H9 (cell line): ENCODE data around the gene NDUFB11. TPM values are rescaled to one million over a fixed set of nuclear protein-coding genes. Genes with fewer than 3 reads are reported as not detected.
A peak's percentile ranks its signal among the peaks of the same experiment; 100 is the strongest.

Source experiments
- DNase-seq: peaks from one replicate; pipeline ENCODE4 v3.0.0-alpha.2; 2017
- H2AFZ ChIP-seq: one replicate; pipeline ENCODE4 v1.6.1; 2013; ENCODE audit warnings: mild to moderate bottlenecking, low read length, control low read depth, moderate library complexity
- H2AK5ac ChIP-seq: 2 replicates; pipeline ENCODE4 v1.6.1; 2013; ENCODE audit warnings: low read length, control low read depth, mixed read lengths; ENCODE audit not compliant: insufficient read length
- H2BK120ac ChIP-seq: one replicate; pipeline ENCODE4 v1.6.1; 2013; ENCODE audit warnings: low read depth, mild to moderate bottlenecking, low read length, control low read depth, inconsistent platforms; ENCODE audit not compliant: poor library complexity, severe bottlenecking
- H2BK12ac ChIP-seq: 2 replicates; pipeline ENCODE4 v1.6.1; 2013; ENCODE audit warnings: low read length, control low read depth, mixed read lengths, low read depth; ENCODE audit not compliant: insufficient read length
- H2BK15ac ChIP-seq: 2 replicates; pipeline ENCODE4 v1.6.1; 2013; ENCODE audit warnings: low read depth, low read length, control low read depth
- H2BK20ac ChIP-seq: one replicate; pipeline ENCODE4 v1.6.1; 2013; ENCODE audit warnings: low read depth, mild to moderate bottlenecking, low read length, control low read depth, inconsistent platforms; ENCODE audit not compliant: poor library complexity, severe bottlenecking
- H2BK5ac ChIP-seq: 2 replicates; pipeline ENCODE4 v1.6.1; 2013; ENCODE audit warnings: low read length, control low read depth, mixed read lengths; ENCODE audit not compliant: insufficient read length
- H3K14ac ChIP-seq: 2 replicates; pipeline ENCODE4 v1.6.1; 2013; ENCODE audit warnings: low read length, control low read depth; ENCODE audit not compliant: insufficient read depth
- H3K18ac ChIP-seq: 2 replicates; pipeline ENCODE4 v1.6.1; 2013; ENCODE audit warnings: low read depth, mild to moderate bottlenecking, mixed read lengths, low read length, control low read depth; ENCODE audit not compliant: insufficient read length
- H3K23ac ChIP-seq: 2 replicates; pipeline ENCODE4 v1.6.1; 2013; ENCODE audit warnings: low read length, control low read depth, mixed read lengths, low read depth; ENCODE audit not compliant: insufficient read length
- H3K23me2 ChIP-seq: 2 replicates; pipeline ENCODE4 v1.6.1; 2013; ENCODE audit warnings: low read depth, mild to moderate bottlenecking, mixed read lengths, low read length, control low read depth; ENCODE audit not compliant: insufficient read length, poor library complexity, severe bottlenecking
- H3K27ac ChIP-seq: 2 replicates; pipeline ENCODE4 v1.5.1; 2013; ENCODE audit warnings: low read length, control low read depth, mixed read lengths, low read depth; ENCODE audit not compliant: insufficient read length
- H3K27me3 ChIP-seq: 2 replicates; pipeline ENCODE4 v1.6.1; 2013; ENCODE audit warnings: low read length, control low read depth, inconsistent platforms; ENCODE audit not compliant: insufficient read depth
- H3K4ac ChIP-seq: 2 replicates; pipeline ENCODE4 v1.6.1; 2013; ENCODE audit warnings: low read depth, mild to moderate bottlenecking, control low read depth, inconsistent platforms, low read length, moderate library complexity
- H3K4me1 ChIP-seq: 2 replicates; pipeline ENCODE4 v1.6.1; 2013; ENCODE audit warnings: low read length, control low read depth, inconsistent platforms; ENCODE audit not compliant: insufficient read depth
- H3K4me2 ChIP-seq: 2 replicates; pipeline ENCODE4 v1.6.1; 2013; ENCODE audit warnings: low read length, control low read depth, mixed read lengths; ENCODE audit not compliant: insufficient read length, insufficient read depth
- H3K56ac ChIP-seq: 2 replicates; pipeline ENCODE4 v1.6.1; 2013; ENCODE audit warnings: low read depth, mild to moderate bottlenecking, mixed read lengths, low read length, control low read depth; ENCODE audit not compliant: insufficient read length
- H3K79me1 ChIP-seq: 2 replicates; pipeline ENCODE4 v1.6.1; 2013; ENCODE audit warnings: low read depth, mild to moderate bottlenecking, moderate library complexity, low read length, control low read depth, inconsistent platforms; ENCODE audit not compliant: insufficient read depth, poor library complexity, severe bottlenecking
- H3K79me2 ChIP-seq: 2 replicates; pipeline ENCODE4 v1.6.1; 2013; ENCODE audit warnings: low read length, control low read depth, inconsistent platforms; ENCODE audit not compliant: insufficient read depth
- H3K9ac ChIP-seq: 2 replicates; pipeline ENCODE4 v1.6.1; 2013; ENCODE audit warnings: low read length, control low read depth, mixed read lengths; ENCODE audit not compliant: insufficient read length; ENCODE audit errors: extremely low read depth
- H3K9me3 ChIP-seq: one replicate; pipeline ENCODE4 v1.6.1; 2013; ENCODE audit warnings: low read depth, low read length, inconsistent platforms; ENCODE audit not compliant: control insufficient read depth
- H3T11ph ChIP-seq: one replicate; pipeline ENCODE4 v1.6.1; 2013; ENCODE audit warnings: mild to moderate bottlenecking, low read length, control low read depth, inconsistent platforms
- H4K20me1 ChIP-seq: one replicate; pipeline ENCODE4 v1.6.1; 2013; ENCODE audit not compliant: control insufficient read depth, insufficient read length, insufficient read depth
- H4K5ac ChIP-seq: 2 replicates; pipeline ENCODE4 v1.6.1; 2013; ENCODE audit warnings: low read depth, mild to moderate bottlenecking, mixed read lengths, low read length, control low read depth; ENCODE audit not compliant: insufficient read length
- H4K8ac ChIP-seq: replicated peaks from 2 replicates; pipeline ENCODE4 v1.6.1; 2013; ENCODE audit warnings: low read length, control low read depth, mixed read lengths, low read depth; ENCODE audit not compliant: insufficient read length
- H4K91ac ChIP-seq: 2 replicates; pipeline ENCODE4 v1.6.1; 2013; ENCODE audit warnings: low read depth, mild to moderate bottlenecking, moderate library complexity, mixed read lengths, low read length, control low read depth; ENCODE audit not compliant: insufficient read length
- H3K27ac Mint-ChIP-seq, 3 experiments: 2 replicates in 2 of 3; 3 replicates in 1 of 3; pipeline ENCODE4 v1.8.0; 2020 to 2021; ENCODE audit warnings: mixed read lengths in 3 of 3, mild to moderate bottlenecking in 1 of 3, moderate library complexity in 1 of 3
- H3K27me3 Mint-ChIP-seq: 2 replicates; pipeline ENCODE4 v1.8.0; 2021; ENCODE audit warnings: low read depth, mild to moderate bottlenecking, moderate library complexity, mixed read lengths
- H3K36me3 Mint-ChIP-seq, 3 experiments: 2 replicates in 2 of 3; 3 replicates in 1 of 3; pipeline ENCODE4 v1.8.0; 2020 to 2021; ENCODE audit warnings: low read depth in 3 of 3, mixed read lengths in 3 of 3; ENCODE audit not compliant: insufficient read depth in 1 of 3
- H3K4me1 Mint-ChIP-seq, 2 experiments: 2 replicates each; pipeline ENCODE4 v1.8.0; 2020; ENCODE audit warnings: mixed read lengths in 2 of 2
- H3K4me3 Mint-ChIP-seq, 2 experiments: 2 replicates in 1 of 2; 3 replicates in 1 of 2; pipeline ENCODE4 v1.8.0; 2020 to 2021; ENCODE audit warnings: mild to moderate bottlenecking in 2 of 2, mixed read lengths in 2 of 2, moderate library complexity in 1 of 2
- H3K9me3 Mint-ChIP-seq, 2 experiments: 2 replicates in 1 of 2; 3 replicates in 1 of 2; pipeline ENCODE4 v1.8.0; 2020; ENCODE audit warnings: mild to moderate bottlenecking in 2 of 2, mixed read lengths in 2 of 2, moderate library complexity in 1 of 2
- WGBS: extraction: QIAGEN DNeasy Blood & Tissue Kit; methylation state at CpG from one replicate; pipeline ENCODE4 v1.1.7; 2013; ENCODE audit warnings: missing lambda C conversion rate, low lambda C conversion rate, mixed read lengths; ENCODE audit not compliant: insufficient read length; ENCODE audit errors: extremely low coverage; 5-methylcytosine and 5-hydroxymethylcytosine counted together
- total RNA-seq: library from RNA; stranded (reverse); gene quantifications from 2 replicates; pipeline ENCODE4 v1.2.1, GENCODE V29; 2021
- TF ChIP-seq, protein P1 (sequence below): fragments of 200-600 bp; sonication (generic); conservative IDR thresholded peaks from 3 replicates; pipeline ENCODE4 v1.8.0; 2021; ENCODE audit warnings: antibody characterized with exemption, mild to moderate bottlenecking

Gene NDUFB11
- total RNA-seq, 1 experiment from 2014 or later = 100 TPM

DNA sequence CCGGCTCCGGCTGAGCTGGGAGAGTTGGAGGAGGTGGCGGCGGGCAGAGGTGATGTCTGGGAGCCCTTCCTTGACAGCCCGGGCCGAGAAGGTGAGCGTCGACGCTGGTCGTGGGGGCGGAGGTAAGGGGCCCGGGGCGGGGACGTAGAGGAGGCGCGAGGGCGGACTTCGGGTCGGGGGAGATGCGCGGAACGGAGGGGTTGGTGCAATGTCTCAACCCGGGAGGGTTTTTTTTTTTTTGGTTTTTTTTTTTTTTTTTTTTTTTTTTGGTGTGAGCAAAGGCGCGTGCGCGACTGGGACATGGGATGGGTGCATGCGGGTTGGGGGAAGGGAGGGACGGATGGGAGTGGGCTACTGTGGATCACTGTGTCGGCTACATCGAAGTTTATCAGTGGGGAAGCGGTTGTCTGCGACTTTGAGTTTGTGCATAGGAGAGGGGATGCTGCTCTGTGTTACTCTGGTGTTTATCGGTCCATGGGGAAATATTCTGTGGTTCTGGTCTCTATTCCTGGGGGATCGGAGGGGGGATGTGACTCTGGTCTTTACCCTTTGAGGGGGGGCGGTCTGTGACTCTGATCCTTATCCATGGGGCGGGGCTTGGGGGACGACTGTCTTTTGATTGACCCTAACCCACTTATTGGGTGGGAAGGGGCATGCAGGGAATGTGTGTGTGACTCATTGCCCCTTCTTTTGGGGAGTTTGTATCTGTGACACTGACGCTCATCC, 1.1 kb upstream of the NDUFB11 start:
- Histone ChIP-seq H3K4ac (no peak overlapping the region), H3K9me3 (peaks cover 4% of the 10 kb centered on the region), H2AK5ac (no peak overlapping the region), H3K56ac (no peak overlapping the region), H3T11ph (no peak overlapping the region), H3K18ac (peak overlapping the region; percentile 75), H3K9ac (peak overlapping the region; percentile 92), H3K23ac (no peak overlapping the region), H4K91ac (no peak overlapping the region), H2BK15ac (no peak overlapping the region), H3K27ac (no peak overlapping the region), H4K8ac (no peak overlapping the region), H4K20me1 (no peaks in the 10 kb centered on the region), H3K4me2 (peak overlapping the region; percentile 80), H3K14ac (peak overlapping the region; percentile 98), H4K5ac (no peak overlapping the region), H2BK120ac (no peak overlapping the region), H2BK12ac (no peak overlapping the region), H2AFZ (no peak overlapping the region), H3K27me3 (no peaks in the 10 kb centered on the region), H3K79me2 (peaks cover 26% of the 10 kb centered on the region), H2BK20ac (no peak overlapping the region), H2BK5ac (peak overlapping the region; percentile 58), H3K79me1 (no peaks in the 10 kb centered on the region), H3K23me2 (peaks cover 8% of the 10 kb centered on the region), H3K4me1 (no peaks in the 10 kb centered on the region; the same call in 1 of the 2 replicates)
- DNase-seq = no peak
- TF ChIP-seq, protein P1, sequence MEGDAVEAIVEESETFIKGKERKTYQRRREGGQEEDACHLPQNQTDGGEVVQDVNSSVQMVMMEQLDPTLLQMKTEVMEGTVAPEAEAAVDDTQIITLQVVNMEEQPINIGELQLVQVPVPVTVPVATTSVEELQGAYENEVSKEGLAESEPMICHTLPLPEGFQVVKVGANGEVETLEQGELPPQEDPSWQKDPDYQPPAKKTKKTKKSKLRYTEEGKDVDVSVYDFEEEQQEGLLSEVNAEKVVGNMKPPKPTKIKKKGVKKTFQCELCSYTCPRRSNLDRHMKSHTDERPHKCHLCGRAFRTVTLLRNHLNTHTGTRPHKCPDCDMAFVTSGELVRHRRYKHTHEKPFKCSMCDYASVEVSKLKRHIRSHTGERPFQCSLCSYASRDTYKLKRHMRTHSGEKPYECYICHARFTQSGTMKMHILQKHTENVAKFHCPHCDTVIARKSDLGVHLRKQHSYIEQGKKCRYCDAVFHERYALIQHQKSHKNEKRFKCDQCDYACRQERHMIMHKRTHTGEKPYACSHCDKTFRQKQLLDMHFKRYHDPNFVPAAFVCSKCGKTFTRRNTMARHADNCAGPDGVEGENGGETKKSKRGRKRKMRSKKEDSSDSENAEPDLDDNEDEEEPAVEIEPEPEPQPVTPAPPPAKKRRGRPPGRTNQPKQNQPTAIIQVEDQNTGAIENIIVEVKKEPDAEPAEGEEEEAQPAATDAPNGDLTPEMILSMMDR = no peak
- Mint-ChIP-seq H3K4me1 (peaks cover 10 to 11% of the 10 kb centered on the region in 2 experiments), H3K36me3 (peaks cover 23 to 40% (median 24%) of the 10 kb centered on the region in 3 experiments; a peak in 6 of 7 replicates), H3K4me3 (peak overlapping the region; percentile 95 to 96), H3K27ac (peak overlapping the region; percentile 97 to 99 (median 97)), H3K9me3 (peaks cover 69 to 72% of the 10 kb centered on the region in 2 experiments), H3K27me3 (no peaks in the 10 kb centered on the region)
- WGBS = no CpG with 5 or more reads among the region's 39 CpGs
